AG10803 (cell line): ENCODE measurements around the gene BEST1.

ENCODE experiments used
- DNase-seq: peaks from one replicate; pipeline ENCODE4 v3.0.0; 2010; ENCODE audit warnings: low read depth
- H3K4me3 ChIP-seq: 2 replicates; pipeline ENCODE4 v1.5.1; 2011; ENCODE audit warnings: mild to moderate bottlenecking, low read length, control low read depth
- CTCF ChIP-seq: conservative IDR thresholded peaks from 2 replicates; pipeline ENCODE4 v1.5.1; 2011; ENCODE audit warnings: mild to moderate bottlenecking, low read length, control low read depth, inconsistent platforms

The BEST1 gene

GRCh38 chr11:61971248-61972111 is 21.3 kb downstream of the BEST1 start:
- DNase-seq = peak; percentile 99
- peak overlapping the region; percentile 2 for H3K4me3 ChIP-seq
- TF ChIP-seq CTCF = no peak

DNA sequence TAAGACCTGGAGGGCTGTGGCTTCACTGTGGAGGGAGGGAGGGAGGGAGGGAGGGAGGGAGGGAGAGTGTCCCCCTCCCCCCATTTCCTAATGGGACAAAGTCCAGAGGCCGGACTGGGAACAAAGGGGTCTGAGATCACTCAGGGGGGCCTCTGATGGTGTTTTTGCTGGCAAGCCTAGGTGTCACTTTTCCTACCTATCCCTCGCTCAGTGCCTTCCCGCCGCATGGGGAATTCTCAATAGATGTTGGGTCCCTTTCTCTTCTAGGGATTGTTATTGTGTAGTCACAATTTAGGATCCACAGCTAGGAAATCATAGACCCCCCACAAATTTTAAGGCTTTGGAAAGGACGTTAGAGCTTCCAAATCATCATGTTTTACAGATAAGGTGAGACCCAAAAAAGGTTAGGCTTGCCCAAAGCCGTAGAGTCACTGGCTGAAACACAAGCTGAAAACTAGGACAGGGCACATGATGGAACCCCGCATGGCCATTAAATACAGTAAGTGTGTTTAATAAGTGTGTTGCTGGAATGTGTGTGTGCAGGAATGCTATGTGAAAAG is 22.0 kb downstream of the BEST1 start:
- DNase-seq = no peak
- TF ChIP-seq CTCF = no peak
- H3K4me3 ChIP-seq = peak overlapping the region; percentile 43

- H3K4me3 ChIP-seq = no peak overlapping the region
- no peak for TF ChIP-seq CTCF
- peak; percentile 98 for DNase-seq
Measured at GRCh38 chr11:61972672-61973475, 22.7 kb downstream of the BEST1 start.

DNA sequence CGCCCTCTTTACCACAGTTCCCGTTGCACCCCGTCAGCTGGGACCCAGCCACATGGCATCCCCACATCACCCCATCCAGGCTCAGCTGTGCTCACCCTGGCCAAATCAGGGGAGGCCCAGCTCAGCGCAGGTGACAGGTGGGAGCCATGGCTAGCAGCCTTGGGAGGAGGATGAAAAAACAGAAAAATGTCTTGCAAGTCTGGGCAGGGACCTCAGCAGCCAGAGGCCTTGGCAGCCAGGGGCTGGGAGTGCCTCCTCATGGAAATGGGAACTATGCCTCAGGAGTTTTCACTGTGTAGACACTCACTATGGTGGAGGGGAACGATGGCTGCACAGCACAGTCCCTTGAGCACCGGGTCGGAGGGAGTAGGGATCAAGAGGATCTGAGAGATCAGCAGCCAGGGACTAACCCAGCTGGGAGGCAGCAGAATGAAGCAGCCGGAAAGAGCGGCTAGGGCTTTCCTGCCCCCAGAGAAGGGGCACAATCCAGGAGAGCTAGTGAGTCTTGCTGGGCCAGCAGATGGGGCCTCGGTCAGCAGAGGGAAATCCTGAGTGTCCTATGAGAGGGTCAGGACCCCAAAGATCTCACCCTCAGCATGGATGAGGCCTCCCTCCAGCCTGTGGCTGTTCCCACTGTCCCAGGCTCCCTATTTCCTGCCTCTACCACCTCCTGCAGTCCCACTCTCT is 23.5 kb downstream of the BEST1 start:
- no peak for TF ChIP-seq CTCF
- no peak overlapping the region for H3K4me3 ChIP-seq
- peak; percentile 29 for DNase-seq

- TF ChIP-seq CTCF = no peak
- no peak overlapping the region for H3K4me3 ChIP-seq
- DNase-seq = no peak
Measured at GRCh38 chr11:61974766-61975631, 24.8 kb downstream of the BEST1 start.
